Mammary epithelial cell (primary cell): Measurements from ENCODE around the gene DKK3.

ENCODE experiments used
- EZH2 ChIP-seq: IDR thresholded peaks from 2 replicates; pipeline ENCODE4 v1.6.1; 2012; ENCODE audit warnings: low read length, inconsistent platforms, borderline replicate concordance
- TF ChIP-seq, protein P1 (sequence below), 2 donors: IDR thresholded peaks in 1 of 2; conservative IDR thresholded peaks in 1 of 2; 2 replicates each; pipeline ENCODE4 v1.5.1; 2011 to 2012; ENCODE audit warnings: inconsistent platforms in 2 of 2, low read length in 2 of 2, mild to moderate bottlenecking in 2 of 2, control low read depth in 1 of 2, low read depth in 1 of 2; ENCODE audit not compliant: insufficient read depth in 1 of 2; ENCODE audit errors: extremely low read depth in 1 of 2

DNA sequence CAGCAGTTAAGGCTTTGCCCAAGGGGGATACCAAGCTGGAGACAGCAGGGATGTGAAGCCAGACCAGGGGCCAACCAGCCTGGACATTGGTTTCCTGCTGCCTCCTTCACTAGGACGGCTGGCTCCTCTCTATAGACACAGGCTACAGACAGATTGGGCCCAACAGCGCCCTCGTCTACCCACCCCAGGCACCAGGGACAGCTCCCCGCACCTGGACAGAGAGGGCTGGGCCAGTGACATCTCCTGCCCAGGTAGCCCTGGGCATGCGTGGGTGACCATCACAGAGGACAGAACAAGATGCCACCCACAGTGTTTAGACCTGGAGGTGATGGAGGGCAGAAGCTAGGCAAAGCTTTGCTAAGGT, 1.2 kb downstream of the DKK3 start:
- TF ChIP-seq, protein P1, sequence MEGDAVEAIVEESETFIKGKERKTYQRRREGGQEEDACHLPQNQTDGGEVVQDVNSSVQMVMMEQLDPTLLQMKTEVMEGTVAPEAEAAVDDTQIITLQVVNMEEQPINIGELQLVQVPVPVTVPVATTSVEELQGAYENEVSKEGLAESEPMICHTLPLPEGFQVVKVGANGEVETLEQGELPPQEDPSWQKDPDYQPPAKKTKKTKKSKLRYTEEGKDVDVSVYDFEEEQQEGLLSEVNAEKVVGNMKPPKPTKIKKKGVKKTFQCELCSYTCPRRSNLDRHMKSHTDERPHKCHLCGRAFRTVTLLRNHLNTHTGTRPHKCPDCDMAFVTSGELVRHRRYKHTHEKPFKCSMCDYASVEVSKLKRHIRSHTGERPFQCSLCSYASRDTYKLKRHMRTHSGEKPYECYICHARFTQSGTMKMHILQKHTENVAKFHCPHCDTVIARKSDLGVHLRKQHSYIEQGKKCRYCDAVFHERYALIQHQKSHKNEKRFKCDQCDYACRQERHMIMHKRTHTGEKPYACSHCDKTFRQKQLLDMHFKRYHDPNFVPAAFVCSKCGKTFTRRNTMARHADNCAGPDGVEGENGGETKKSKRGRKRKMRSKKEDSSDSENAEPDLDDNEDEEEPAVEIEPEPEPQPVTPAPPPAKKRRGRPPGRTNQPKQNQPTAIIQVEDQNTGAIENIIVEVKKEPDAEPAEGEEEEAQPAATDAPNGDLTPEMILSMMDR (conservative IDR thresholded peaks at IDR 0.05 in 1 of 2, IDR thresholded peaks at IDR 0.05 in 1 of 2; ENCODE audit: extremely low read depth in 1 of 2, insufficient read depth in 1 of 2, low read depth in 1 of 2, low read length in 2 of 2): no peak
- no peak for TF ChIP-seq EZH2
